C4-2B (cell line): Measurements from ENCODE around the gene PLA2G4D.
"Not testable (repeated sequence)": the region's sequence is repeated elsewhere in the genome, so short reads cannot be mapped to it uniquely, and the experiment has no call there.

Experiments
- H3K27ac ChIP-seq: fragments of 450-650 bp; 2 replicates; pipeline ENCODE4 v1.5.1; 2017
- CTCF ChIP-seq: fragments of 450-650 bp; conservative IDR thresholded peaks from 2 replicates; pipeline ENCODE4 v1.5.1; 2017; ENCODE audit warnings: mild to moderate bottlenecking
- ZFX ChIP-seq: fragments of 450-650 bp; IDR thresholded peaks from 2 replicates; pipeline ENCODE4 v1.6.1; 2017

Gene PLA2G4D

GRCh38 chr15:42097018-42097417 lies 2.7 kb upstream of the PLA2G4D start:
- no peak overlapping the region for H3K27ac ChIP-seq
- TF ChIP-seq ZFX (no peak), CTCF (no peak)

GRCh38 chr15:42093966-42094365 lies 396 bp downstream of the PLA2G4D start:
- TF ChIP-seq CTCF, result no peak
- TF ChIP-seq ZFX, result no peak
- peak overlapping the region; percentile 49 for H3K27ac ChIP-seq

- no peak for TF ChIP-seq ZFX
- no peak for TF ChIP-seq CTCF
- peak overlapping the region; percentile 49 for H3K27ac ChIP-seq
Measured at GRCh38 chr15:42092398-42093318, 1.7 kb downstream of the PLA2G4D start.

- H3K27ac ChIP-seq, result not testable (repeated sequence)
Measured at GRCh38 chr15:42091753-42092397, 2.5 kb downstream of the PLA2G4D start.

GRCh38 chr15:42090781-42091180 lies 3.6 kb downstream of the PLA2G4D start:
- H3K27ac ChIP-seq, result no peak overlapping the region
- no peak for TF ChIP-seq CTCF
- TF ChIP-seq ZFX, result no peak

GRCh38 chr15:42090370-42090769 lies 4.0 kb downstream of the PLA2G4D start:
- TF ChIP-seq ZFX (no peak), CTCF (no peak)
- no peak overlapping the region for H3K27ac ChIP-seq

- TF ChIP-seq CTCF (no peak), ZFX (no peak)
- H3K27ac ChIP-seq, result no peak overlapping the region
Measured at GRCh38 chr15:42089942-42090341, 4.4 kb downstream of the PLA2G4D start.
